Transverse colon (tissue), 4 donors: ENCODE results near the gene MAP3K12. TPM values are rescaled to one million over a fixed set of nuclear protein-coding genes. Genes with fewer than 3 reads are reported as not detected.

Experiments used
- DNase-seq: peaks from one replicate; pipeline ENCODE4 v3.0.0-alpha.2; 2019
- H3K27ac ChIP-seq, 4 donors: fragments of 200-600 bp; sonication (generic); 2 replicates each; pipeline ENCODE4 v1.5.1; 2016 to 2018; ENCODE audit warnings: inconsistent platforms in 4 of 4
- H3K27me3 ChIP-seq: fragments of 200-600 bp; sonication (generic); 2 replicates; pipeline ENCODE4 v1.5.1; 2017; ENCODE audit warnings: inconsistent platforms
- H3K36me3 ChIP-seq, 4 donors: fragments of 200-600 bp; sonication (generic); 2 replicates each; pipeline ENCODE4 v1.5.1; 2017 to 2019; ENCODE audit warnings: inconsistent platforms in 4 of 4
- H3K4me1 ChIP-seq, 4 donors: fragments of 200-600 bp; sonication (generic); 2 replicates each; pipeline ENCODE4 v1.5.1; 2017 to 2020; ENCODE audit warnings: inconsistent platforms in 4 of 4
- H3K4me3 ChIP-seq, 4 donors: fragments of 200-600 bp; sonication (generic); 1 replicate in 1 of 4; 2 replicates in 3 of 4; pipeline versions ENCODE4 v1.5.1 to v1.6.1; 2017 to 2019; ENCODE audit warnings: inconsistent platforms in 4 of 4
- H3K9me3 ChIP-seq, 2 donors: fragments of 200-600 bp; sonication (generic); 2 replicates each; pipeline ENCODE4 v1.5.1; 2017 to 2019; ENCODE audit warnings: inconsistent platforms in 2 of 2
- CTCF ChIP-seq, 5 experiments: fragments of 200-600 bp in 3 of 5; fragments of 450-650 bp in 2 of 5; sonication (generic) in 3 of 5; IDR thresholded peaks; 1 replicate in 2 of 5; 2 replicates in 3 of 5; pipeline ENCODE4 v1.5.1; 2016 to 2017; ENCODE audit warnings: antibody characterized with exemption in 5 of 5, inconsistent platforms in 3 of 5, mild to moderate bottlenecking in 2 of 5, moderate library complexity in 1 of 5
- EP300 ChIP-seq: sonication (generic); formaldehyde crosslinking; IDR thresholded peaks from one replicate; pipeline ENCODE4 v1.6.1; 2017; ENCODE audit warnings: antibody characterized with exemption, low read depth
- POLR2A ChIP-seq: fragments of 450-650 bp; IDR thresholded peaks from one replicate; pipeline ENCODE4 v1.6.1; 2016; ENCODE audit warnings: antibody characterized with exemption, mild to moderate bottlenecking, moderate library complexity
- POLR2AphosphoS5 ChIP-seq, 3 donors: sonication (generic); formaldehyde crosslinking; IDR thresholded peaks; one replicate each; pipeline ENCODE4 v1.6.1; 2016; ENCODE audit warnings: antibody characterized with exemption in 3 of 3
- WGBS, 2 donors: methylation state at CpG; one replicate each; pipeline ENCODE4 v1.1.5; 2018; ENCODE audit warnings: low coverage in 1 of 2; 5-methylcytosine and 5-hydroxymethylcytosine counted together
- in situ Hi-C, 4 donors: fragments of 200-750 bp; cut with MboI; loops; one replicate each; pipeline versions ENCODE4 v1.15.0 to v1.15.1; 2017; ENCODE audit warnings: low sequenced_read_pairs in 3 of 4, low pct_ligation_motif_present in 1 of 4, low pct_unique_long_range_greater_than_20kb in 1 of 4
- intact Hi-C: fragments of 100-400 bp; cut with DNase I; formaldehyde crosslinking; loops from one replicate; pipeline ENCODE4 v1.15.1; 2023; ENCODE audit warnings: low total_unique reads
- total RNA-seq, 4 donors: library from RNA; depleted of rRNA; stranded (reverse); fragments of >200 nt; gene quantifications; one replicate each; pipeline ENCODE4 v1.1.0, GENCODE V29; 2016

The MAP3K12 gene
- total RNA-seq, 4 donors from 2014 or later, result 6.8 to 20.9 (median 10.3) TPM

GRCh38 chr12:53465679-53466078 is 33.6 kb downstream of the MAP3K12 start:
- Histone ChIP-seq H3K36me3 (peaks cover 1 to 99% (median 51%) of the 10 kb centered on the region in 4 donors), H3K4me1 (peaks cover 0 to 3% (median 0%) of the 10 kb centered on the region in 4 donors), H3K27ac (no peak overlapping the region), H3K4me3 (no peak overlapping the region), H3K27me3 (no peaks in the 10 kb centered on the region), H3K9me3 (no peaks in the 10 kb centered on the region)
- intact Hi-C loops (no loop called here), in situ Hi-C loops (no loop called here)
- WGBS, 2 donors, result 62 to 64% methylated on average over 2 of the region's 2 CpGs
- TF ChIP-seq POLR2A, result no peak
- DNase-seq, result no peak

- no peak overlapping the region for H3K4me3 ChIP-seq
- no peak overlapping the region for H3K27ac ChIP-seq
- intact Hi-C loops, result no loop called here
- TF ChIP-seq CTCF (IDR thresholded peaks at IDR 0.05) (no peak), POLR2AphosphoS5 (IDR thresholded peaks at IDR 0.05) (no peak), POLR2A (no peak), EP300 (no peak)
- H3K9me3 ChIP-seq, result no peaks in the 10 kb centered on the region
- DNase-seq, result no peak
- WGBS, 2 donors, result 88 to 92% methylated on average over 7 to 11 of the region's 11 CpGs
- no peaks in the 10 kb centered on the region for H3K27me3 ChIP-seq
- peaks cover 0 to 3% (median 0%) of the 10 kb centered on the region in 4 donors for H3K4me1 ChIP-seq
- H3K36me3 ChIP-seq, result peaks cover 1 to 99% (median 51%) of the 10 kb centered on the region in 4 donors
- in situ Hi-C loops, result no loop called here
Measured at GRCh38 chr12:53464685-53465418, 34.4 kb downstream of the MAP3K12 start.

- Histone ChIP-seq H3K27me3 (no peaks in the 10 kb centered on the region), H3K4me1 (peaks cover 0 to 3% (median 0%) of the 10 kb centered on the region in 4 donors), H3K36me3 (peaks cover 1 to 99% (median 51%) of the 10 kb centered on the region in 4 donors), H3K9me3 (no peaks in the 10 kb centered on the region), H3K4me3 (no peak overlapping the region), H3K27ac (no peak overlapping the region)
- WGBS, 2 donors, result 55 to 61% methylated on average over 4 to 5 of the region's 5 CpGs
- intact Hi-C loops, result no loop called here
- no peak for DNase-seq
- in situ Hi-C loops, result no loop called here
- TF ChIP-seq EP300 (no peak), POLR2A (no peak), CTCF (IDR thresholded peaks at IDR 0.05) (no peak), POLR2AphosphoS5 (IDR thresholded peaks at IDR 0.05) (no peak)
Measured at GRCh38 chr12:53463802-53464560, 35.3 kb downstream of the MAP3K12 start.

- intact Hi-C loops, result no loop called here
Measured at GRCh38 chr12:53462935-53463334, 36.3 kb downstream of the MAP3K12 start.

More at GRCh38 chr12:53462935-53463334, 36.3 kb downstream of the MAP3K12 start:
- Histone ChIP-seq H3K4me3 (no peak overlapping the region), H3K27ac (no peak overlapping the region), H3K27me3 (no peaks in the 10 kb centered on the region), H3K36me3 (peaks cover 1 to 98% (median 51%) of the 10 kb centered on the region in 4 donors), H3K9me3 (no peaks in the 10 kb centered on the region), H3K4me1 (peaks cover 0 to 3% (median 0%) of the 10 kb centered on the region in 4 donors)
- WGBS, 2 donors, result 60 to 69% methylated on average over 2 to 3 of the region's 3 CpGs
- in situ Hi-C loops, result no loop called here
- no peak for DNase-seq
- no peak for TF ChIP-seq POLR2A
- TF ChIP-seq CTCF (IDR thresholded peaks at IDR 0.05), result no peak
- no peak for TF ChIP-seq POLR2AphosphoS5 (IDR thresholded peaks at IDR 0.05)
- TF ChIP-seq EP300, result no peak
